ENCODE data around the gene LMCD1.
A peak's percentile ranks its signal among the peaks of the same experiment; 100 is the strongest.

The LMCD1 gene

GRCh38 chr3:8500989-8501370, 643 bp upstream of the LMCD1 start:
- Mint-ChIP-seq H3K9me3 (no peaks in the 10 kb centered on the region), H3K4me3 (peak overlapping the region; percentile 82), H3K4me1 (peaks cover 9% of the 10 kb centered on the region), H3K27me3 (no peaks in the 10 kb centered on the region), H3K36me3 (ENCODE audit: insufficient read depth) (no peaks in the 10 kb centered on the region), H3K27ac (ENCODE audit: low read depth) (peak overlapping the region; percentile 78)
- ATAC-seq (replicated peaks; ENCODE audit: extremely low read depth, poor library complexity, severe bottlenecking), result no peak
- DNase-seq (ENCODE audit: low spot score in 2 of 2), result no peak

- H3K27me3 Mint-ChIP-seq, result no peaks in the 10 kb centered on the region
- DNase-seq (ENCODE audit: low spot score in 2 of 2), result no peak
- no peak overlapping the region for H3K4me3 Mint-ChIP-seq
- H3K9me3 Mint-ChIP-seq, result no peaks in the 10 kb centered on the region
- H3K4me1 Mint-ChIP-seq, result peaks cover 9% of the 10 kb centered on the region
- ATAC-seq (replicated peaks; ENCODE audit: extremely low read depth, poor library complexity, severe bottlenecking), result no peak
- no peak overlapping the region for H3K27ac Mint-ChIP-seq (ENCODE audit: low read depth)
- H3K36me3 Mint-ChIP-seq (ENCODE audit: insufficient read depth), result no peaks in the 10 kb centered on the region
Measured at GRCh38 chr3:8503461-8503860, 1.8 kb downstream of the LMCD1 start.

DNA sequence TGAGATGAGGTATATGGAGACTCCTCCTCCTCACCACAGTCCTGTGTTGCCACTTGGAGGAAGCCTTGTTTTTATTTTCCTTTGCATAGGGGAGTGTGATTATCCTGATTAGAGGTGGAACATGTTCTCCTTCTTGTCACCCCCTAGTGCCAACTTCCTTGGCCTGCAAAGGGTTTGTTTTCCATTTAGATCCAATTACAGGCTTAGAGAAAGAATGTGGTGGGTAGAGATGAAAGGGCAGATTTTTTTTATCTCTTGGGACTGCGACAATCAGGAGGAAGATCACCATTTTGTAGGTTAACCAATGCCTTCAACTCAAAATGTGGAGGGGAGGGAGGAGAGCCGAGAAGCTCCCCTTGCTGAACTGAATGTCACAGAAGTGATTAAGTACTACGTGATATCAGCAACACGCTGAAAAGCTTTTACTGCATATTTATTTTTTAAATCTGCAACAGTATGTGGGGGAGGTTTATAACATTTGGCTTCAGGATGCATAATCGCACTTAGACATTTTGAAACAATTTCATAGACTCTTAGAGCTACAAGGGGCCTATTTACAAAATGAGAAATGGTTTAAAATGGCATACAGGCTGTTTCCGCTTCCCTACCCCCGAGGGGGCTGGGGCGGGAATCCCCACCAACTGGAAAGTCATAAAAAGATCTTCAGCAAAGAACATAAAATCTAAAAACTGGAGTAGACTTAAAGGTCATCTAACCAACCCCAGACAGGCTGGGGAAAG, 2.4 kb downstream of the LMCD1 start:
- DNase-seq (ENCODE audit: low spot score in 2 of 2) (no peak), ATAC-seq (replicated peaks; ENCODE audit: extremely low read depth, poor library complexity, severe bottlenecking) (no peak)
- H3K36me3 Mint-ChIP-seq (ENCODE audit: insufficient read depth), result no peaks in the 10 kb centered on the region
- no peaks in the 10 kb centered on the region for H3K27me3 Mint-ChIP-seq
- H3K4me1 Mint-ChIP-seq, result peaks cover 9% of the 10 kb centered on the region
- no peaks in the 10 kb centered on the region for H3K9me3 Mint-ChIP-seq
- H3K27ac Mint-ChIP-seq (ENCODE audit: low read depth), result no peak overlapping the region
- H3K4me3 Mint-ChIP-seq, result no peak overlapping the region

GRCh38 chr3:8504611-8504973, 3.0 kb downstream of the LMCD1 start:
- Mint-ChIP-seq H3K27ac (ENCODE audit: low read depth) (no peak overlapping the region), H3K4me3 (no peak overlapping the region), H3K9me3 (no peaks in the 10 kb centered on the region), H3K27me3 (no peaks in the 10 kb centered on the region), H3K4me1 (peaks cover 9% of the 10 kb centered on the region), H3K36me3 (ENCODE audit: insufficient read depth) (no peaks in the 10 kb centered on the region)
- ATAC-seq (replicated peaks; ENCODE audit: extremely low read depth, poor library complexity, severe bottlenecking) (no peak), DNase-seq (ENCODE audit: low spot score in 2 of 2) (no peak)

DNA sequence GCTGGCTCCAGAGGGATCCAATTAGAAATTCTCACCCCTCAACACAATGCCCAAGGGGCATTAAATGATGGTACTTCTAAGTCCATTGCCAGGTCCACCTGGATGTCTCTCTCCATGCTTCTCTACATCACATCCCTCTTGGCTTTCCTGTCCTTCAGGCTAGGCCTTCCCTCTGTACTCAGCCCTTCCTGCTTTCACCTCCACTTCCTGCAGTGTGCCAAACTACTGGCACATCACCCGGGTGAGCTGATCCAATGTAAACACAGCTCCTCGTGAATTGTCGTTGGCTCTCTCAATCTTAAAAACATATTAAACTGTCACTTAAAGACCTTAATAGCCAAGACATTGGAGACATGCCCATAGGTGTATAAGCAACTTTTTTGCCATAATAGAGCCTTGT, 4.0 kb downstream of the LMCD1 start:
- Mint-ChIP-seq H3K27me3 (no peaks in the 10 kb centered on the region), H3K36me3 (ENCODE audit: insufficient read depth) (no peaks in the 10 kb centered on the region), H3K4me3 (no peak overlapping the region), H3K4me1 (peaks cover 9% of the 10 kb centered on the region), H3K27ac (ENCODE audit: low read depth) (no peak overlapping the region), H3K9me3 (no peaks in the 10 kb centered on the region)
- ATAC-seq (replicated peaks; ENCODE audit: extremely low read depth, poor library complexity, severe bottlenecking) (no peak), DNase-seq (ENCODE audit: low spot score in 2 of 2) (no peak)

- H3K4me1 Mint-ChIP-seq, result peaks cover 3% of the 10 kb centered on the region
- H3K27me3 Mint-ChIP-seq, result no peaks in the 10 kb centered on the region
- H3K4me3 Mint-ChIP-seq, result no peak overlapping the region
- H3K9me3 Mint-ChIP-seq, result no peaks in the 10 kb centered on the region
- H3K27ac Mint-ChIP-seq (ENCODE audit: low read depth), result no peak overlapping the region
- DNase-seq (ENCODE audit: low spot score in 2 of 2), result no peak
- H3K36me3 Mint-ChIP-seq (ENCODE audit: insufficient read depth), result no peaks in the 10 kb centered on the region
- ATAC-seq (replicated peaks; ENCODE audit: extremely low read depth, poor library complexity, severe bottlenecking), result no peak
Measured at GRCh38 chr3:8506571-8507061, 5.0 kb downstream of the LMCD1 start.

- no peak for ATAC-seq (replicated peaks; ENCODE audit: extremely low read depth, poor library complexity, severe bottlenecking)
- H3K4me1 Mint-ChIP-seq, result no peaks in the 10 kb centered on the region
Measured at GRCh38 chr3:8507496-8507895, 5.9 kb downstream of the LMCD1 start.

GRCh38 chr3:8509961-8510360, 8.3 kb downstream of the LMCD1 start:
- Mint-ChIP-seq H3K27me3 (peaks cover 9% of the 10 kb centered on the region), H3K4me1 (no peaks in the 10 kb centered on the region), H3K9me3 (no peaks in the 10 kb centered on the region), H3K4me3 (no peak overlapping the region), H3K27ac (ENCODE audit: low read depth) (no peak overlapping the region), H3K36me3 (ENCODE audit: insufficient read depth) (no peaks in the 10 kb centered on the region)
- ATAC-seq (replicated peaks; ENCODE audit: extremely low read depth, poor library complexity, severe bottlenecking) (no peak), DNase-seq (ENCODE audit: low spot score in 2 of 2) (no peak)

More at GRCh38 chr3:8507496-8507895, 5.9 kb downstream of the LMCD1 start:
- Mint-ChIP-seq H3K27ac (ENCODE audit: low read depth) (no peak overlapping the region), H3K4me3 (no peak overlapping the region), H3K27me3 (no peaks in the 10 kb centered on the region), H3K9me3 (no peaks in the 10 kb centered on the region), H3K36me3 (ENCODE audit: insufficient read depth) (no peaks in the 10 kb centered on the region)
- no peak for DNase-seq (ENCODE audit: low spot score in 2 of 2)

DNA sequence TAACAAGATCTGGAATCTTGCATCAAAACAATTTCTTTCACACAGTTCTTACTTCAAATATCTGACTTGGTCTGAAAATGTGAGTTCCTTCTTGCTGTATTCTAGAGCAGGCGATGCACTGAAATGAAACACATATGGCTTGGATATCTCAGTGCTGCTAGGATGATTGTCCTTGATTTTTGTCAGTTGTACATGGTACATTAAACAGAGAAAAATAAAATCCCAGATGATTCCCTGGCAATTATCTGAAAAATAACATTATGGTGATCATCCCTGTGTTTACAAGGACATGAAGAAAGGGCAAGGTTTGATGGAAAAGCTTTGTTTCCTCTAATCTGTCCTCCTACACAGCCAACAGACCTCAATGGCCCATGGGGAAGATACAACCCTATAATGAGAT, 10.6 kb downstream of the LMCD1 start:
- no peaks in the 10 kb centered on the region for H3K36me3 Mint-ChIP-seq (ENCODE audit: insufficient read depth)
- H3K4me1 Mint-ChIP-seq, result no peaks in the 10 kb centered on the region
- DNase-seq (ENCODE audit: low spot score in 2 of 2), result no peak
- H3K9me3 Mint-ChIP-seq, result no peaks in the 10 kb centered on the region
- no peak overlapping the region for H3K27ac Mint-ChIP-seq (ENCODE audit: low read depth)
- ATAC-seq (replicated peaks; ENCODE audit: extremely low read depth, poor library complexity, severe bottlenecking), result no peak
- H3K4me3 Mint-ChIP-seq, result no peak overlapping the region
- H3K27me3 Mint-ChIP-seq, result peaks cover 9% of the 10 kb centered on the region

DNA sequence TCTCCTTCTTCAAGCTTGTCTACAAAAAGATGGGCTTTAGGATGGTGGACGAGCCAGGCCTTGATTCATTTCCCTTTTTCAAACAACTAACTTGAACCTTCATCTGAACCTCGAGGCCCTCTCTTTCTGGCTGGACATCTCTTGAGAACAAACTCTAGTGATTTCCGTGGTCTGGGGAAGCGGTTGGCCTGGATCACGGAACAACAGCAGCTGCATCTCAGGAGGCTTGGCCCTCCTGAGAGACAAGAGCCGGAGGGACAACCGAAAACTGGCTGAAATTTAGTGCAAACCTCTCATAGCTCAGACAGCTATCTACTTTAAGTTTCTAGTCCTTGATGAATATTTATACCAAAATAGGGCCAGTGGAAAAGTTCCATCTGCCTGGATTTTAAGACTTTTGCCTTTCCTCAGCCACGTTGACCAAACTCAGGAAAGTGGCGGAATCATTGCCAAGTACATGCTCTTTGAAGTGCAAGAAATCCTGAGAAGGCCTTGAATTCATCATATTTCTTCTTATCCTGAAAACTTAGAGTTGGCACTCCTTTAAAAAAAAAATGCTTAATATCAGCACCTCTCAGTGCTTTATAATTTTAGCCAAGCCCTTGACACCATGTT, 14.5 kb downstream of the LMCD1 start:
- H3K4me1 Mint-ChIP-seq, result no peaks in the 10 kb centered on the region
- H3K9me3 Mint-ChIP-seq, result peaks cover 6% of the 10 kb centered on the region
- H3K36me3 Mint-ChIP-seq (ENCODE audit: insufficient read depth), result no peaks in the 10 kb centered on the region
- DNase-seq (ENCODE audit: low spot score in 2 of 2), result no peak
- ATAC-seq (replicated peaks; ENCODE audit: extremely low read depth, poor library complexity, severe bottlenecking), result no peak
- H3K4me3 Mint-ChIP-seq, result no peak overlapping the region
- H3K27me3 Mint-ChIP-seq, result peaks cover 27% of the 10 kb centered on the region
- no peak overlapping the region for H3K27ac Mint-ChIP-seq (ENCODE audit: low read depth)

- DNase-seq (ENCODE audit: low spot score in 2 of 2) (no peak), ATAC-seq (replicated peaks; ENCODE audit: extremely low read depth, poor library complexity, severe bottlenecking) (no peak)
- H3K27ac Mint-ChIP-seq (ENCODE audit: low read depth), result no peak overlapping the region
- no peaks in the 10 kb centered on the region for H3K4me1 Mint-ChIP-seq
- H3K27me3 Mint-ChIP-seq, result peaks cover 27% of the 10 kb centered on the region
- no peak overlapping the region for H3K4me3 Mint-ChIP-seq
- no peaks in the 10 kb centered on the region for H3K36me3 Mint-ChIP-seq (ENCODE audit: insufficient read depth)
- peaks cover 6% of the 10 kb centered on the region for H3K9me3 Mint-ChIP-seq
Measured at GRCh38 chr3:8516783-8517182, 15.2 kb downstream of the LMCD1 start.

- ATAC-seq (replicated peaks; ENCODE audit: extremely low read depth, poor library complexity, severe bottlenecking) (no peak), DNase-seq (ENCODE audit: low spot score in 2 of 2) (no peak)
- Mint-ChIP-seq H3K9me3 (peaks cover 6% of the 10 kb centered on the region), H3K4me3 (no peak overlapping the region), H3K36me3 (ENCODE audit: insufficient read depth) (no peaks in the 10 kb centered on the region), H3K4me1 (no peaks in the 10 kb centered on the region), H3K27ac (ENCODE audit: low read depth) (no peak overlapping the region), H3K27me3 (peaks cover 27% of the 10 kb centered on the region)
Measured at GRCh38 chr3:8517487-8517886, 15.9 kb downstream of the LMCD1 start.

DNA sequence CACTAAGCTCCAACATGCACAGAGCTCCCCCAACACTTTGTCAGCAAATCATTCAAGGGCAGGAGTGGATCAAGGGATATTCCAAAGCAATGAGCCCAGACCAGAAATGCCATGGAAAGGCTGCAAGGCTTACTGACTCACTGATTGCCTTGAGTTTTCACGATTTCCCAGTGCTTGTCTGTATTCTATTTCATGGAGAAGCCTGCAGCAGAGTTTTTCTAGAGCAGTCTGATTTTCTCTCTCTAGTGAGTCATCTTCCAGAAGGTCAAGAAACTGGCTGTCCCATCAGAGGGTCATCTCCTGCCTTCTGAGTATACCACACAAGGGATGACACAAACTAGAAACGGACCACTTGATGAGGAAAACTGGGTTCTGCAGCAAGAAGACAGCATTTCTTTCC, 16.5 kb downstream of the LMCD1 start:
- no peak overlapping the region for H3K4me3 Mint-ChIP-seq
- ATAC-seq (replicated peaks; ENCODE audit: extremely low read depth, poor library complexity, severe bottlenecking), result no peak
- peaks cover 24% of the 10 kb centered on the region for H3K27me3 Mint-ChIP-seq
- no peak overlapping the region for H3K27ac Mint-ChIP-seq (ENCODE audit: low read depth)
- H3K4me1 Mint-ChIP-seq, result no peaks in the 10 kb centered on the region
- no peak for DNase-seq (ENCODE audit: low spot score in 2 of 2)
- H3K36me3 Mint-ChIP-seq (ENCODE audit: insufficient read depth), result no peaks in the 10 kb centered on the region
- H3K9me3 Mint-ChIP-seq, result peaks cover 6% of the 10 kb centered on the region

Data from central memory CD8-positive, alpha-beta T cell (primary cell).